WTC11 (cell line): ENCODE results near the gene TEX19. TPM values are rescaled to one million over a fixed set of nuclear protein-coding genes. Genes with fewer than 3 reads are reported as not detected.
"Not testable (repeated sequence)": the region's sequence is repeated elsewhere in the genome, so short reads cannot be mapped to it uniquely, and the experiment has no call there.

Experiments used
- ATAC-seq: fragments of 200-7000 bp; cut with Tn5 transposase; 2 replicates; pipeline ENCODE4 v1.10.0; 2021; ENCODE audit warnings: mild to moderate bottlenecking, moderate library complexity
- CTCF ChIA-PET: fragments of 300-600 bp; sonication (Branson Sonifier 250); formaldehyde crosslinking; loops from one replicate; lab custom pipeline; 2021; ENCODE audit warnings: antibody characterized with exemption; lab: Charles Lee
- POLR2A ChIA-PET: fragments of 350-600 bp; sonication (Branson Sonifier 250); formaldehyde crosslinking; loops from one replicate; lab custom pipeline; 2021; ENCODE audit warnings: antibody characterized with exemption; lab: Charles Lee
- DNase-seq: peaks from one replicate; pipeline ENCODE4 v3.0.0; 2021; ENCODE audit warnings: low spot score
- H3K27ac Mint-ChIP-seq: 2 replicates; pipeline ENCODE4 v1.8.0; 2021; ENCODE audit warnings: mixed read lengths
- H3K27me3 Mint-ChIP-seq: 2 replicates; pipeline ENCODE4 v1.8.0; 2021; ENCODE audit warnings: low read depth, mild to moderate bottlenecking, moderate library complexity, mixed read lengths
- H3K36me3 Mint-ChIP-seq: 2 replicates; pipeline ENCODE4 v1.8.0; 2021; ENCODE audit warnings: mixed read lengths
- H3K4me1 Mint-ChIP-seq: 2 replicates; pipeline ENCODE4 v1.8.0; 2022; ENCODE audit warnings: mixed read lengths
- H3K4me3 Mint-ChIP-seq: 2 replicates; pipeline ENCODE4 v1.8.0; 2021; ENCODE audit warnings: mild to moderate bottlenecking, moderate library complexity, mixed read lengths
- H3K9me3 Mint-ChIP-seq: 2 replicates; pipeline ENCODE4 v1.8.0; 2021; ENCODE audit warnings: mixed read lengths
- EMX1 ChIP-seq: fragments of 250-450 bp; sonication (Bioruptor Pico); IDR thresholded peaks from 2 replicates; pipeline ENCODE4 v1.8.0; 2021; ENCODE audit warnings: mild to moderate bottlenecking
- JUN ChIP-seq: sonication (generic); formaldehyde crosslinking; IDR thresholded peaks from 2 replicates; pipeline ENCODE4 v1.8.0; 2023; ENCODE audit warnings: mild to moderate bottlenecking, missing genetic modification reagents
- KAT7 ChIP-seq: sonication (generic); formaldehyde crosslinking; IDR thresholded peaks from 2 replicates; pipeline ENCODE4 v1.8.1; 2023; ENCODE audit warnings: missing genetic modification reagents, mild to moderate bottlenecking, borderline replicate concordance
- SOX15 ChIP-seq: fragments of 250-450 bp; sonication (Bioruptor Pico); IDR thresholded peaks from 2 replicates; pipeline ENCODE4 v1.9.0; 2021; ENCODE audit warnings: mild to moderate bottlenecking
- TEAD4 ChIP-seq: sonication (generic); formaldehyde crosslinking; IDR thresholded peaks from 2 replicates; pipeline ENCODE4 v1.8.0; 2022; ENCODE audit warnings: mild to moderate bottlenecking, missing genetic modification reagents
- ZNF121 ChIP-seq: sonication (generic); formaldehyde crosslinking; IDR thresholded peaks from 2 replicates; pipeline ENCODE4 v1.8.0; 2023; ENCODE audit warnings: missing genetic modification reagents
- ZNF138 ChIP-seq: sonication (generic); formaldehyde crosslinking; conservative IDR thresholded peaks from 2 replicates; pipeline ENCODE4 v1.8.1; 2022; ENCODE audit warnings: mild to moderate bottlenecking, moderate library complexity, missing genetic modification reagents
- total RNA-seq: library from RNA; stranded (reverse); gene quantifications from 3 replicates; pipeline ENCODE4 v1.2.3, GENCODE V29; 2021
- TF ChIP-seq, protein P1 (sequence below): sonication (generic); formaldehyde crosslinking; IDR thresholded peaks from 2 replicates; pipeline ENCODE4 v1.8.0; 2023; ENCODE audit warnings: missing genetic modification reagents, mild to moderate bottlenecking, borderline replicate concordance
- TF ChIP-seq, protein P2 (sequence below): sonication (generic); formaldehyde crosslinking; IDR thresholded peaks from 2 replicates; pipeline ENCODE4 v1.8.1; 2023; ENCODE audit warnings: mild to moderate bottlenecking, missing genetic modification reagents, borderline replicate concordance
- TF ChIP-seq, protein P3 (sequence below): sonication (generic); formaldehyde crosslinking; conservative IDR thresholded peaks from 2 replicates; pipeline ENCODE4 v1.8.1; 2023; ENCODE audit warnings: mild to moderate bottlenecking, low read depth, missing genetic modification reagents, moderate library complexity

Gene TEX19
- total RNA-seq, 1 experiment from 2014 or later: 1.4 TPM

DNA sequence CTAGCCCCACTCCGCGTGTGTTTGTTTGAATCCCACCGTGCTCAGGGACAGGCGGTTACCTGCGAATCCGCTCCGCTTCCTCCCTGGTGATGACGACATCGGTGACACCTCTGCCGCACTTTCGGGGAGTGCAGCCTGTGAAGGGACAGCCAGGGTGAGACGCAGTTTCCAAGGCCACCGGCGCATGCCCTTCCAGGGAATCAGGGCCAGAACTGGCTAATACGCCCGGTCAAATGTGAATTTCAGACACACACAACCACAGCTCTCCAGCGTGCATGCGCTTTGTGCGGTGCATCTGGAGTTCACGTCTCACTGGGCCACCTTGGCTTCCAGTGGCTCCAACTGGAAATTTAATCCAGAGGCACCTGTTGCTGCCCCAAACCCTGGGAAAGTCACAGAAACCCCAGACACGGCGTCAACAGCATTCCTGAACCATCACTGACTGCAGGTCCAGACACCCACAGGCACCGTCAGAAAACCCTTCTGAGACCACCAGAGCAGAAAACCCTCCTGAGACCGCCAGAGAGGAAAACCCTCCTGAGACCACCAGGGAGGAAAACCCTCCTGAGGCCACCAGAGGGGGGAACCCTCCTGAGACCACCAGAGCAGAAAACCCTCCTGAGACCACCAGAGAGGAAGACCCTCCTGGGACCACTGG is 52.5 kb downstream of the TEX19 start (continued):
- TF ChIP-seq, protein P1, sequence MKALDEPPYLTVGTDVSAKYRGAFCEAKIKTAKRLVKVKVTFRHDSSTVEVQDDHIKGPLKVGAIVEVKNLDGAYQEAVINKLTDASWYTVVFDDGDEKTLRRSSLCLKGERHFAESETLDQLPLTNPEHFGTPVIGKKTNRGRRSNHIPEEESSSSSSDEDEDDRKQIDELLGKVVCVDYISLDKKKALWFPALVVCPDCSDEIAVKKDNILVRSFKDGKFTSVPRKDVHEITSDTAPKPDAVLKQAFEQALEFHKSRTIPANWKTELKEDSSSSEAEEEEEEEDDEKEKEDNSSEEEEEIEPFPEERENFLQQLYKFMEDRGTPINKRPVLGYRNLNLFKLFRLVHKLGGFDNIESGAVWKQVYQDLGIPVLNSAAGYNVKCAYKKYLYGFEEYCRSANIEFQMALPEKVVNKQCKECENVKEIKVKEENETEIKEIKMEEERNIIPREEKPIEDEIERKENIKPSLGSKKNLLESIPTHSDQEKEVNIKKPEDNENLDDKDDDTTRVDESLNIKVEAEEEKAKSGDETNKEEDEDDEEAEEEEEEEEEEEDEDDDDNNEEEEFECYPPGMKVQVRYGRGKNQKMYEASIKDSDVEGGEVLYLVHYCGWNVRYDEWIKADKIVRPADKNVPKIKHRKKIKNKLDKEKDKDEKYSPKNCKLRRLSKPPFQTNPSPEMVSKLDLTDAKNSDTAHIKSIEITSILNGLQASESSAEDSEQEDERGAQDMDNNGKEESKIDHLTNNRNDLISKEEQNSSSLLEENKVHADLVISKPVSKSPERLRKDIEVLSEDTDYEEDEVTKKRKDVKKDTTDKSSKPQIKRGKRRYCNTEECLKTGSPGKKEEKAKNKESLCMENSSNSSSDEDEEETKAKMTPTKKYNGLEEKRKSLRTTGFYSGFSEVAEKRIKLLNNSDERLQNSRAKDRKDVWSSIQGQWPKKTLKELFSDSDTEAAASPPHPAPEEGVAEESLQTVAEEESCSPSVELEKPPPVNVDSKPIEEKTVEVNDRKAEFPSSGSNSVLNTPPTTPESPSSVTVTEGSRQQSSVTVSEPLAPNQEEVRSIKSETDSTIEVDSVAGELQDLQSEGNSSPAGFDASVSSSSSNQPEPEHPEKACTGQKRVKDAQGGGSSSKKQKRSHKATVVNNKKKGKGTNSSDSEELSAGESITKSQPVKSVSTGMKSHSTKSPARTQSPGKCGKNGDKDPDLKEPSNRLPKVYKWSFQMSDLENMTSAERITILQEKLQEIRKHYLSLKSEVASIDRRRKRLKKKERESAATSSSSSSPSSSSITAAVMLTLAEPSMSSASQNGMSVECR (CRISPR knock-in tag): no peak

DNA sequence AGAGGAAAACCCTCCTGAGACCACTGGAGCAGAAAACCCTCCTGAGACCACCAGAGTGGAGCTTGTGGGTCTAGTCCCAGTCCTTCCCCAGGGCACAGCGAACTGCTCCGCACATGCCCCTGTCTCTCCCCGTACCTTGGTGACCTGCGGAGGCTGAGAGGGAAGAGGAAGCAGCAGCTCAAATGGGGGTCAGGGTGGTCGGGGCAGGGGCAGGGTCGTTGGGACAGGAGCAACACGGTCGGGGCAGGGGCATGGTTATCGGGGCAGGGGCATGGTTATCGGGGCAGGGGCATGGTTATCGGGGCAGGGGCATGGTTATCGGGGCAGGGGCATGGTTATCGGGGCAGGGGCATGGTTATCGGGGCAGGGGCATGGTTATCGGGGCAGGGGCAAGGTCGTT is 53.0 kb downstream of the TEX19 start:
- ATAC-seq, H3K4me3 Mint-ChIP-seq, H3K9me3 Mint-ChIP-seq, CTCF ChIA-PET, DNase-seq, H3K27ac Mint-ChIP-seq, H3K27me3 Mint-ChIP-seq, POLR2A ChIA-PET, H3K4me1 Mint-ChIP-seq, H3K36me3 Mint-ChIP-seq: not testable (repeated sequence)

DNA sequence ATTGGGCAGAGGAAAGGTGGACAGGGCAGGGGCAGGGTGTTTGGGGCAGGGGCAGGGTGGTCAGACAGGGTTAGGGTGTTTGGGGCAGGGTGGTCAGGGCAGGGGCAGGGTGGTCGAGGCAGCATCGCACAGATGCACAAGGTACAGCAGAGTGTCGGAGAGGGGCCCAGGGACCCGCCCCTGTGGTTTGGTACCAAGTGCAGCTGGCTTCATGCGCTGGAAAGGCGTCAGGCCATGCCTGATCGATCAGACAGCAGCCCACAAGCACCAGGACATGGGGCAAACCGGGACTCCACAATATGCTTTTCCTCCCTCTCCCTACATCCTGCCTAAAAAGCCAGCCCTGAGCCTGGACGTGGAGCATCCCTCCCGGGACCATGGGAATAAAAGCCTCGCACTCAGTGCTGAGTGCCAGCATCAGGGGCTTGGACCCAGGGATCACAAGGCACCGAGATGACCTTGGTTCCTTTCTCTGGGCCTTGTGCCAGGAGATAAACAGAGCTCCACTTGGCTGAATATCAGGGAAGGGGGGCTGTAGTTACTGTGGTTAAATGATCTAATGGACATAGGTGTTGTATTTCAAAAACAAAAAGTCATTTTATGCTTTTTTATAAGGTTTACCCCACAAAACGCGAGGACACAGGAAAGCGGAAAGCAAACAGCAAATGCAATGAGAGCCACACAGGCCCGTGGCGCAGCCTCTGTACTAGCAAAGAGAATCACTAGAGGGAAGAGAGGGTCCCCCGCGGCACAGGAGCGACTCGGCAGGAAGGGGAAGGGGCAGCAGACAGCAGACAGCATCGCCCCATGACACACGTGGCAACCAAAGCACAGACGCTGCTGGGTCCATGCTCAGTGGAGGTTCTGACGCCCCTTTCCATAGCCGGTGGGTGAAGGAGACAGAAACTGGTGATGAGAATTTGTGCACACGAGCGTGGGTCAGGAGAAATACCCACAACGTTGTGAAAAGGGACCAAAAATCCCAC is 53.8 kb downstream of the TEX19 start:
- Mint-ChIP-seq H3K27me3 (no peaks in the 10 kb centered on the region), H3K36me3 (no peaks in the 10 kb centered on the region), H3K27ac (no peak overlapping the region), H3K9me3 (no peaks in the 10 kb centered on the region), H3K4me1 (peaks cover 9% of the 10 kb centered on the region), H3K4me3 (no peak overlapping the region)
- ChIA-PET CTCF (no interaction called here), POLR2A (no interaction called here)
- ATAC-seq: no peak
- TF ChIP-seq, protein P2, sequence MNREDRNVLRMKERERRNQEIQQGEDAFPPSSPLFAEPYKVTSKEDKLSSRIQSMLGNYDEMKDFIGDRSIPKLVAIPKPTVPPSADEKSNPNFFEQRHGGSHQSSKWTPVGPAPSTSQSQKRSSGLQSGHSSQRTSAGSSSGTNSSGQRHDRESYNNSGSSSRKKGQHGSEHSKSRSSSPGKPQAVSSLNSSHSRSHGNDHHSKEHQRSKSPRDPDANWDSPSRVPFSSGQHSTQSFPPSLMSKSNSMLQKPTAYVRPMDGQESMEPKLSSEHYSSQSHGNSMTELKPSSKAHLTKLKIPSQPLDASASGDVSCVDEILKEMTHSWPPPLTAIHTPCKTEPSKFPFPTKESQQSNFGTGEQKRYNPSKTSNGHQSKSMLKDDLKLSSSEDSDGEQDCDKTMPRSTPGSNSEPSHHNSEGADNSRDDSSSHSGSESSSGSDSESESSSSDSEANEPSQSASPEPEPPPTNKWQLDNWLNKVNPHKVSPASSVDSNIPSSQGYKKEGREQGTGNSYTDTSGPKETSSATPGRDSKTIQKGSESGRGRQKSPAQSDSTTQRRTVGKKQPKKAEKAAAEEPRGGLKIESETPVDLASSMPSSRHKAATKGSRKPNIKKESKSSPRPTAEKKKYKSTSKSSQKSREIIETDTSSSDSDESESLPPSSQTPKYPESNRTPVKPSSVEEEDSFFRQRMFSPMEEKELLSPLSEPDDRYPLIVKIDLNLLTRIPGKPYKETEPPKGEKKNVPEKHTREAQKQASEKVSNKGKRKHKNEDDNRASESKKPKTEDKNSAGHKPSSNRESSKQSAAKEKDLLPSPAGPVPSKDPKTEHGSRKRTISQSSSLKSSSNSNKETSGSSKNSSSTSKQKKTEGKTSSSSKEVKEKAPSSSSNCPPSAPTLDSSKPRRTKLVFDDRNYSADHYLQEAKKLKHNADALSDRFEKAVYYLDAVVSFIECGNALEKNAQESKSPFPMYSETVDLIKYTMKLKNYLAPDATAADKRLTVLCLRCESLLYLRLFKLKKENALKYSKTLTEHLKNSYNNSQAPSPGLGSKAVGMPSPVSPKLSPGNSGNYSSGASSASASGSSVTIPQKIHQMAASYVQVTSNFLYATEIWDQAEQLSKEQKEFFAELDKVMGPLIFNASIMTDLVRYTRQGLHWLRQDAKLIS: no peak
- TF ChIP-seq SOX15 (CRISPR knock-in tag) (no peak), KAT7 (CRISPR knock-in tag) (no peak), TEAD4 (CRISPR knock-in tag) (no peak), ZNF121 (no peak), EMX1 (CRISPR knock-in tag) (no peak), ZNF138 (CRISPR knock-in tag) (no peak), JUN (CRISPR knock-in tag) (no peak)
- TF ChIP-seq, protein P3, sequence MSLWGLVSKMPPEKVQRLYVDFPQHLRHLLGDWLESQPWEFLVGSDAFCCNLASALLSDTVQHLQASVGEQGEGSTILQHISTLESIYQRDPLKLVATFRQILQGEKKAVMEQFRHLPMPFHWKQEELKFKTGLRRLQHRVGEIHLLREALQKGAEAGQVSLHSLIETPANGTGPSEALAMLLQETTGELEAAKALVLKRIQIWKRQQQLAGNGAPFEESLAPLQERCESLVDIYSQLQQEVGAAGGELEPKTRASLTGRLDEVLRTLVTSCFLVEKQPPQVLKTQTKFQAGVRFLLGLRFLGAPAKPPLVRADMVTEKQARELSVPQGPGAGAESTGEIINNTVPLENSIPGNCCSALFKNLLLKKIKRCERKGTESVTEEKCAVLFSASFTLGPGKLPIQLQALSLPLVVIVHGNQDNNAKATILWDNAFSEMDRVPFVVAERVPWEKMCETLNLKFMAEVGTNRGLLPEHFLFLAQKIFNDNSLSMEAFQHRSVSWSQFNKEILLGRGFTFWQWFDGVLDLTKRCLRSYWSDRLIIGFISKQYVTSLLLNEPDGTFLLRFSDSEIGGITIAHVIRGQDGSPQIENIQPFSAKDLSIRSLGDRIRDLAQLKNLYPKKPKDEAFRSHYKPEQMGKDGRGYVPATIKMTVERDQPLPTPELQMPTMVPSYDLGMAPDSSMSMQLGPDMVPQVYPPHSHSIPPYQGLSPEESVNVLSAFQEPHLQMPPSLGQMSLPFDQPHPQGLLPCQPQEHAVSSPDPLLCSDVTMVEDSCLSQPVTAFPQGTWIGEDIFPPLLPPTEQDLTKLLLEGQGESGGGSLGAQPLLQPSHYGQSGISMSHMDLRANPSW: no peak
- TF ChIP-seq, protein P1 (CRISPR knock-in tag): no peak
- no peak for DNase-seq
